Panc1 (cell line): ENCODE measurements around the gene PLCZ1. TPM values are rescaled to one million over a fixed set of nuclear protein-coding genes. Genes with fewer than 3 reads are reported as not detected.

Source experiments
- ATAC-seq: fragments of 200-7000 bp; cut with Tn5 transposase; 2 replicates; pipeline ENCODE4 v1.9.1; 2020; ENCODE audit warnings: mild to moderate bottlenecking, moderate library complexity
- BruUV-seq: library from RNA; stranded (reverse); fragments of 400-500 nt; replicated peaks from 2 replicates; lab custom pipeline; 2021; lab: Mats Ljungman, UMichigan
- CTCF ChIA-PET: fragments of 300-600 bp; sonication (Branson Sonifier 250); formaldehyde crosslinking; loops from one replicate; lab custom pipeline; 2022; ENCODE audit warnings: antibody characterized with exemption; lab: Charles Lee
- POLR2A ChIA-PET: fragments of 300-600 bp; sonication (Branson Sonifier 250); formaldehyde crosslinking; loops from one replicate; lab custom pipeline; 2022; ENCODE audit warnings: antibody characterized with exemption; lab: Charles Lee
- DNase-seq: peaks from one replicate; pipeline ENCODE4 v3.0.0-alpha.2; 2010; ENCODE audit warnings: low read depth, low spot score
- H3K27ac ChIP-seq: 2 replicates; pipeline ENCODE4 v1.5.1; 2011; ENCODE audit warnings: mild to moderate bottlenecking, low read length, inconsistent platforms
- H3K27me3 ChIP-seq: fragments of 200-500 bp; sonication (Bioruptor generic); 2 replicates; pipeline ENCODE4 v1.6.0; 2014; ENCODE audit warnings: low read length, inconsistent platforms; ENCODE audit not compliant: control insufficient read depth, insufficient read depth
- H3K36me3 ChIP-seq: fragments of 200-500 bp; sonication (Bioruptor generic); 2 replicates; pipeline ENCODE4 v1.5.1; 2014; ENCODE audit warnings: inconsistent platforms, mild to moderate bottlenecking, low read length, moderate library complexity; ENCODE audit not compliant: control insufficient read depth, insufficient read depth
- H3K4me1 ChIP-seq: 2 replicates; pipeline ENCODE4 v1.5.1; 2011; ENCODE audit warnings: inconsistent platforms, mild to moderate bottlenecking, low read length, moderate library complexity; ENCODE audit not compliant: control insufficient read depth, insufficient read depth
- H3K4me3 ChIP-seq, 2 experiments: 2 replicates each; pipeline ENCODE4 v1.5.1; 2011 to 2012; ENCODE audit warnings: low read depth in 2 of 2, low read length in 2 of 2, mild to moderate bottlenecking in 2 of 2, inconsistent platforms in 1 of 2, moderate library complexity in 1 of 2
- H3K9me3 ChIP-seq: fragments of 200-500 bp; sonication (Bioruptor generic); 2 replicates; pipeline ENCODE4 v1.5.1; 2014; ENCODE audit warnings: low read depth, mild to moderate bottlenecking, inconsistent platforms, low read length, moderate library complexity; ENCODE audit not compliant: control insufficient read depth, insufficient read depth
- CTCF ChIP-seq: fragments of 450-650 bp; IDR thresholded peaks from 2 replicates; pipeline ENCODE4 v1.5.1; 2017; ENCODE audit warnings: mild to moderate bottlenecking
- POLR2AphosphoS5 ChIP-seq: IDR thresholded peaks from 2 replicates; pipeline ENCODE4 v1.6.1; 2012; ENCODE audit warnings: mild to moderate bottlenecking, low read depth, low read length, moderate library complexity
- REST ChIP-seq, 2 experiments: IDR thresholded peaks; 2 replicates each; pipeline ENCODE4 v1.6.1; 2011 to 2012; ENCODE audit warnings: low read depth in 2 of 2, control low read depth in 1 of 2, low read length in 1 of 2, mild to moderate bottlenecking in 1 of 2, moderate library complexity in 1 of 2; ENCODE audit not compliant: insufficient read depth in 1 of 2
- SIN3A ChIP-seq: IDR thresholded peaks from 2 replicates; pipeline ENCODE4 v1.6.1; 2012; ENCODE audit warnings: low read depth, mild to moderate bottlenecking, low read length, moderate library complexity, borderline replicate concordance; ENCODE audit not compliant: insufficient read depth
- TCF7L2 ChIP-seq: IDR thresholded peaks from 2 replicates; pipeline ENCODE4 v1.6.1; 2011; ENCODE audit warnings: mild to moderate bottlenecking, low read depth, low read length, inconsistent platforms
- in situ Hi-C: cut with HindIII; loops from 2 replicates; pipeline ENCODE4 v1.10.0; 2016; ENCODE audit warnings: low sequenced_read_pairs, low pct_unique_long_range_greater_than_20kb
- intact Hi-C: fragments of 100-400 bp; cut with micrococcal nuclease; formaldehyde crosslinking; loops from one replicate; pipeline ENCODE4 v1.10.0; 2022; ENCODE audit not compliant: unreplicated experiment
- total RNA-seq: library from RNA; stranded (reverse); gene quantifications from one replicate; pipeline ENCODE4 v1.2.1, GENCODE V29; 2021; ENCODE audit not compliant: unreplicated experiment

PLCZ1 gene
- total RNA-seq, 1 experiment from 2014 or later: not detected

GRCh38 chr12:18676996-18677588, 60.7 kb downstream of the PLCZ1 start:
- in situ Hi-C loops: no loop called here
- Histone ChIP-seq H3K36me3 (no peaks in the 10 kb centered on the region), H3K27me3 (no peaks in the 10 kb centered on the region), H3K9me3 (no peaks in the 10 kb centered on the region), H3K27ac (no peak overlapping the region), H3K4me3 (no peak overlapping the region), H3K4me1 (no peaks in the 10 kb centered on the region)
- intact Hi-C loops: no loop called here
- ATAC-seq: no peak
- TF ChIP-seq SIN3A (no peak), TCF7L2 (no peak), POLR2AphosphoS5 (no peak), CTCF (no peak), REST (IDR thresholded peaks at IDR 0.05; ENCODE audit: insufficient read depth in 1 of 2, low read depth in 2 of 2, low read length in 1 of 2) (no peak)
- CTCF ChIA-PET: no interaction called here
- POLR2A ChIA-PET: no interaction called here
- DNase-seq: no peak
- BruUV-seq: no TSS peak

- Histone ChIP-seq H3K36me3 (no peaks in the 10 kb centered on the region), H3K9me3 (no peaks in the 10 kb centered on the region), H3K27ac (no peak overlapping the region), H3K27me3 (no peaks in the 10 kb centered on the region), H3K4me1 (no peaks in the 10 kb centered on the region), H3K4me3 (no peak overlapping the region)
- ChIA-PET POLR2A (no interaction called here), CTCF (no interaction called here)
- intact Hi-C loops: no loop called here
- ATAC-seq (no peak), DNase-seq (no peak)
- no TSS peak for BruUV-seq
- in situ Hi-C loops: no loop called here
- TF ChIP-seq SIN3A (no peak), CTCF (no peak), TCF7L2 (no peak), POLR2AphosphoS5 (no peak), REST (IDR thresholded peaks at IDR 0.05; ENCODE audit: insufficient read depth in 1 of 2, low read depth in 2 of 2, low read length in 1 of 2) (no peak)
Observed at GRCh38 chr12:18676141-18676540, 61.7 kb downstream of the PLCZ1 start.
